Lower leg skin (tissue), 4 donors: ENCODE measurements around the gene JPH2. TPM values are rescaled to one million over a fixed set of nuclear protein-coding genes. Genes with fewer than 3 reads are reported as not detected.
A peak's percentile ranks its signal among the peaks of the same experiment; 100 is the strongest.

Experiments used
- DNase-seq, 2 donors: peaks; one replicate each; pipeline ENCODE4 v3.0.0-alpha.2; 2019; ENCODE audit warnings: low spot score in 2 of 2
- H3K4me3 ChIP-seq: fragments of 200-600 bp; sonication (generic); 2 replicates; pipeline ENCODE4 v1.5.1; 2017; ENCODE audit warnings: mild to moderate bottlenecking, low read depth; ENCODE audit not compliant: poor library complexity, severe bottlenecking
- POLR2A ChIP-seq, 2 donors: fragments of 450-650 bp; IDR thresholded peaks; one replicate each; pipeline ENCODE4 v1.6.1; 2016 to 2017; ENCODE audit warnings: antibody characterized with exemption in 2 of 2, mild to moderate bottlenecking in 1 of 2, moderate library complexity in 1 of 2
- WGBS, 2 donors: methylation state at CpG; one replicate each; pipeline ENCODE4 v1.1.5; 2018; 5-methylcytosine and 5-hydroxymethylcytosine counted together
- intact Hi-C: fragments of 100-400 bp; cut with DNase I; formaldehyde crosslinking; loops from one replicate; pipeline ENCODE4 v1.15.0; 2023; ENCODE audit warnings: low total_unique reads
- total RNA-seq, 4 donors: library from RNA; depleted of rRNA; stranded (reverse); fragments of >200 nt; gene quantifications; one replicate each; pipeline ENCODE4 v1.1.0, GENCODE V29; 2016
- TF ChIP-seq, protein P1 (sequence below), 3 donors: fragments of 450-650 bp; IDR thresholded peaks; one replicate each; pipeline ENCODE4 v1.5.1; 2016; ENCODE audit warnings: antibody characterized with exemption in 3 of 3, mild to moderate bottlenecking in 3 of 3, moderate library complexity in 2 of 3

The JPH2 gene
- total RNA-seq, 4 donors from 2014 or later: 1.5 to 10.9 (median 5.6) TPM

DNA sequence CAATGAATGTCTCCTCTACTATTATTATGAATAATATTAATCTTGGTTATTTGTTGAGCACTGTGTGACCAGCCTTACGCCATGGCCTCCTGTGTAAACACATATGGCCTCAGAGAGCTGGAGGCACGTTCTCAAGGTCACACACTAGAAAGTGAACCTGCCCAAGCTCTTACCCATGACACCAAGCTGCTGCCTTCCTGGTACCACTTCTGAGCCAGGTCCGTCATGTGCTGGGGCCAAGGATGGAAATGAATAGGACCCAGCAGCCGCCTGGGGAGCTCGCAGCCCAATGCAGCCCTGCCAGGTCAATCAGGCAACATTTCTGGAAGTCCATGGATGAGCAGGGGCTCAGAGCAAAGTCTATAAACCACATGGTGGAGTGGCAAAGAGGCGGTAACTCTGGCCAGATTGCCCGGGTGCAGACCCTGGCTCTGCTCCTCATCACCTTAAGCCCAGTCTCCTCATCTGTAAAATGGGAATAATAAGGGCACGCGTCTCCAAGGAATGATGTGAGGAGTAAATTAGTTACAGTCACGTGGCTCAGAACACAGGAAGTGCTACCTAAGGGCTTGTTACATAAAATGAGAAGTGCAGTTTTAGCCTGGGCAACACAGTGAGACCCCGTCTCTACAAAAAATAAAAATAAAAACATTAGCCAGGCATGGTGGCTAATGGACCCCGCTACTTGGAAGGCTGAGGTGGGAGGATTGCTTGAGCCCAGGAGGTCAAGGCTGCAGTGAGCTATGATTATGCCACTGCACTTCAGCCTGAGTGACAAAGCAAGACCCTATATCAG is 61.5 kb downstream of the JPH2 start:
- 78 to 85% methylated on average over 12 of the region's 12 CpGs for whole genome bisulfite sequencing, 2 donors
- no peak overlapping the region for H3K4me3 ChIP-seq
- intact Hi-C loops: no loop called here
- peak in 1 of 2 donors; percentile 42 for DNase-seq
- TF ChIP-seq POLR2A (IDR thresholded peaks at IDR 0.05): no peak
- TF ChIP-seq, protein P1, sequence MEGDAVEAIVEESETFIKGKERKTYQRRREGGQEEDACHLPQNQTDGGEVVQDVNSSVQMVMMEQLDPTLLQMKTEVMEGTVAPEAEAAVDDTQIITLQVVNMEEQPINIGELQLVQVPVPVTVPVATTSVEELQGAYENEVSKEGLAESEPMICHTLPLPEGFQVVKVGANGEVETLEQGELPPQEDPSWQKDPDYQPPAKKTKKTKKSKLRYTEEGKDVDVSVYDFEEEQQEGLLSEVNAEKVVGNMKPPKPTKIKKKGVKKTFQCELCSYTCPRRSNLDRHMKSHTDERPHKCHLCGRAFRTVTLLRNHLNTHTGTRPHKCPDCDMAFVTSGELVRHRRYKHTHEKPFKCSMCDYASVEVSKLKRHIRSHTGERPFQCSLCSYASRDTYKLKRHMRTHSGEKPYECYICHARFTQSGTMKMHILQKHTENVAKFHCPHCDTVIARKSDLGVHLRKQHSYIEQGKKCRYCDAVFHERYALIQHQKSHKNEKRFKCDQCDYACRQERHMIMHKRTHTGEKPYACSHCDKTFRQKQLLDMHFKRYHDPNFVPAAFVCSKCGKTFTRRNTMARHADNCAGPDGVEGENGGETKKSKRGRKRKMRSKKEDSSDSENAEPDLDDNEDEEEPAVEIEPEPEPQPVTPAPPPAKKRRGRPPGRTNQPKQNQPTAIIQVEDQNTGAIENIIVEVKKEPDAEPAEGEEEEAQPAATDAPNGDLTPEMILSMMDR (IDR thresholded peaks at IDR 0.05): no peak

DNA sequence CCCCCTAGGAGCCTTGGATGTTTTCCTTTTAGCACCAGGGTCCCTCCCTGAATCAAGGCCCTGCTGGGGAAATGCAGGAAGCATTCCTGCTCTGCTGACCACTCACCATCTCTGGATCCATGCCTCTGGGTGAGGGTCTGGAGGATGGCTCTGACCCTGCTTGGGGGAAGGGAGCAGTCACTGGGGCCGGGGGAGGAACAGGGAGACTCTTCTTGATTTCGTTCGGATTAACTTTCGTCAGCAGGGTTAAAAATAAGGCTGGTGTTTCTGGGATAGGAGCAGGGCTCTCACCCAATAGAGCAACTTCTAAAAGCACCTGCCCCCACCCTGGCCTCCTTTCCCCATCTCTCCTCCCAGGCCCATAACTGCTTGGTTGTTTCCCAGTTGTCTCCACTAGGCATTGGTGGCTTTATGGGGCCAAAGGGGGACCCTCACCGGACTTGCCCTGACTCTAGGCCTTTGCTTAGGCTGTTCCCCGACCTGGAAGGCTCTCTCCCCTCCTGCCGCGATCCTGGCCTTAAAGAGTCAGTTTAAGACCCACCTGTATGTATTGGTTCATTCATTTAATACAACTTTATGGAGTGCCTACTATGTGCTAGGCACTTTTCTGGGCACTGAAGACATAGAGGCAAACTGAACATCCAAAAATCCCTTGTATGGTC is 63.0 kb downstream of the JPH2 start:
- no peak overlapping the region for H3K4me3 ChIP-seq
- peak in 1 of 2 donors; percentile 64 for DNase-seq
- 92 to 94% methylated on average over 8 of the region's 8 CpGs for WGBS, 2 donors
- intact Hi-C loops: no loop called here
- TF ChIP-seq POLR2A (IDR thresholded peaks at IDR 0.05): no peak
- TF ChIP-seq, protein P1 (IDR thresholded peaks at IDR 0.05): no peak

DNA sequence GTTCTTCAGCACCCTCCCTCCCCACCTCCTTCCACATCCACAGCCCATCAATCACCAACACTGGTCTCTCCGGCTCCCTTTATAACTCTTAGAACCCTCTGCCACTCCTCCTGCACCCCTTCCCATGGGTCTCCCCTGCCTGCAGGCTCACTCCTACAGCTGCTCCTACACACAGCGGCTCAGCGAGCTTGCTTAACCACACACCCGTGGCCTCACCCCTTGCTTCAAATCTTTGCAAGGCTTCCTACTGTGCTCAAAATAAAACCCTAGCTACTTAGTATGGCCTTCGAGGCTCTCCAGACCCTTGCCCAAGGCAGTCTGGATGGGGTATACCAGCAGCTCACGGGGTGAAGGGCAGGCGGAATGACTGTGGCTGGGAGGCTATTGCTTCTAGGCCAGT is 63.7 kb downstream of the JPH2 start:
- peak in 1 of 2 donors; percentile 64 for DNase-seq
- no peak overlapping the region for H3K4me3 ChIP-seq
- TF ChIP-seq POLR2A (IDR thresholded peaks at IDR 0.05): no peak
- TF ChIP-seq, protein P1 (IDR thresholded peaks at IDR 0.05): no peak
- intact Hi-C loops: no loop called here
- 67 to 78% methylated on average over 7 of the region's 7 CpGs for WGBS, 2 donors

DNA sequence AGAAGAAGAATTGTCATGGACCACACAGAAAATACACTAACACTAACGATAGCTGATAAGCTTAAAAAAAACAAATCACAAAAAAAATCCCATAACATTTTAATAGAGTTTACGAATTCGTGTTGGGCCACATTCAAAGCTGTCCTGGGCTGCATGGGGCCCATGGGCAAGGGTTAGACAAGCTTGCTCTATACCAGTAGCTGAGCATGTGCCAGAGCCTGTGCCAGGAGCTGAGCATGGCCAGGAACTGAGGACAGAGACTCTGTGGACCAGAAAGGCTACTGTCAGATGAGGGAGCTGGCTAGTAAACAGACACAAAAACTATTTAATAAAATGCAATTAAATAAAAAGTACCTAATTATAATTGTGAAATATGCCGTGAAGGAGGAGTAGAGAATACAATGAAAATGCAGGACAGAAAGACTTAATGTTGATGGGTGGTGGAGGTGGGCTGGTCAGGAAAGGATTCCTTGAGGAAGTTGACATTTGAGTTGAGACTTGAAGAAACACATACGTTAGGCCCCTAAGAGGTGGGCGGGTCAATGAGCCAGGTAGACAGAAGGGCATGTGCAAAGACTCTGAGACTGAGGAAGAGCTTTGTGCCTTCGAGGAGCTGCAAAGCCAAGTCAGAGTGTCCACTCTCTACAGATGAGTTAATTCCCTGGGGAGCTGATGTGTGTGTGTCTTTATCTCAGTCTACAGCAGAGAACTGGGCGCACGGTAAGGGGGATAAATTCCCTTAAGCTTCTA is 66.1 kb downstream of the JPH2 start:
- 67 to 68% methylated on average over 9 of the region's 9 CpGs for WGBS, 2 donors
- intact Hi-C loops: no loop called here
- TF ChIP-seq, protein P1 (IDR thresholded peaks at IDR 0.05): no peak
- no peak for TF ChIP-seq POLR2A (IDR thresholded peaks at IDR 0.05)
- H3K4me3 ChIP-seq: no peak overlapping the region
- DNase-seq: peak in 1 of 2 donors; percentile 69

DNA sequence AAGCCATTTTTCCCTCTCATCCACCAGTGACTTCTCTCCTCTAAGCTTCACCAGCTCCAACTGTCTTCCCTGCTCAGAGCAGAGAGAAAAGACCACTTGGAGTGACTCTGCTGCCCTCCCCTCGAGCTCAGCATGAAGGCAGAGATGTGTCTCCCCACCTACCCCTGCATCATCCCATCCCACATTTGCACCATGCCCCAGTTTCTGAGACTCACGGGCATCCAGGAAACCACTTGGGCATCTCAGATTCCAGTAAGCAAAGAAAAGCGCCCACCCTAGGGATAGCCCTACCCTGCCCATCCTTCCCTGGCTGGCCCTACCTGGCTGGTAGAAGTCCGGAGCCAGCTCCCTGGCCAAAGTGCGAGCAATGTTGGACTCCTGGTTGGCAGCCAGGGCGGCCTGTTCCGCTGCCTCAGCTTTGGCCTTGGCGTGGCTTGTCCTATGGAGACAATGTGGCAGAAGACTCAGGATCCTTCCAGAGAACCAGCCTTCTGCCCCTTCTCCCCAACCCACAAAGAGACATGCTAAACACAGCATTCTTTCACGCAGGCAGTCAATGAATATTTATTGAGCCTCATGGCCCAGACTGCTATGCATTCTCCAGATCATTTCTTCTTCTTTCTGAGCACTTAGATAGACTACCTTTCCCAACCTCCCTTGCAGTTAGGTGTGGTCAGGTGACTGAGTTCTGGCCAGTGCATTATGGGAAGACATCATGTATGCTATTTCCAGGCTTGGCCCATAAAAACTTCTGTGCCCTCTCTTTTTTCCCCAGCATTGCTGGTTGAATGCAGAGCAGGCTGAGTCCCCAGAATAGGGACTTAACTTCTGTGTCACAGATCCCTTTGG is 68.6 kb downstream of the JPH2 start:
- 86 to 92% methylated on average over 9 of the region's 9 CpGs for WGBS, 2 donors
- DNase-seq: peak in 1 of 2 donors; percentile 63
- TF ChIP-seq, protein P1 (IDR thresholded peaks at IDR 0.05): no peak
- TF ChIP-seq POLR2A (IDR thresholded peaks at IDR 0.05): no peak
- no peak overlapping the region for H3K4me3 ChIP-seq
- intact Hi-C loops: no loop called here
